GM19467 (cell line): ENCODE results near the gene RNF215.
"Not testable (repeated sequence)": the region's sequence is repeated elsewhere in the genome, so short reads cannot be mapped to it uniquely, and the experiment has no call there.

Source experiments
- ATAC-seq: cut with Tn5 transposase; IDR thresholded peaks from one replicate; pipeline ENCODE4 v1.9.1; 2021; ENCODE audit warnings: mild to moderate bottlenecking, moderate library complexity; ENCODE audit not compliant: unreplicated experiment

RNF215 gene

DNA sequence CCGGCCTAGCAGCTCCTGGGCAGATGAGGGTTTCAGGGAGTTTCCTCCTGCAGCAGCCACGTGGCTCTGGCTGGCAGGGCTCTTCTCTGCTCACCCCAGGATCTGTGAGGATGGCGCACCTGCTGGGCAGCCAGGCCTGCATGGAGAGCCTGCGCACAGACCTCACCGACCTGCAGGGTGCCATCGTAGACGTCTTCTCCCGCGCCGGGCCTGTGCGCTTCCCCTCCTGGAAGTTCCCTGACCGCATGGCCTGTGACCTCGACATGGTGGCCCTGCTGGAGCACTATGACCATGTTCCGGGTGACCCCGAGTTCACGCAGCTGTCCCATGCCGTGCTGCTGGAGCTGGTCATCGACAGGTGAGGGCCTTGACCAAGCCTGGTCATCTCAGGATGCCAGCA, 21.3 kb downstream of the RNF215 start:
- no peak for ATAC-seq

DNA sequence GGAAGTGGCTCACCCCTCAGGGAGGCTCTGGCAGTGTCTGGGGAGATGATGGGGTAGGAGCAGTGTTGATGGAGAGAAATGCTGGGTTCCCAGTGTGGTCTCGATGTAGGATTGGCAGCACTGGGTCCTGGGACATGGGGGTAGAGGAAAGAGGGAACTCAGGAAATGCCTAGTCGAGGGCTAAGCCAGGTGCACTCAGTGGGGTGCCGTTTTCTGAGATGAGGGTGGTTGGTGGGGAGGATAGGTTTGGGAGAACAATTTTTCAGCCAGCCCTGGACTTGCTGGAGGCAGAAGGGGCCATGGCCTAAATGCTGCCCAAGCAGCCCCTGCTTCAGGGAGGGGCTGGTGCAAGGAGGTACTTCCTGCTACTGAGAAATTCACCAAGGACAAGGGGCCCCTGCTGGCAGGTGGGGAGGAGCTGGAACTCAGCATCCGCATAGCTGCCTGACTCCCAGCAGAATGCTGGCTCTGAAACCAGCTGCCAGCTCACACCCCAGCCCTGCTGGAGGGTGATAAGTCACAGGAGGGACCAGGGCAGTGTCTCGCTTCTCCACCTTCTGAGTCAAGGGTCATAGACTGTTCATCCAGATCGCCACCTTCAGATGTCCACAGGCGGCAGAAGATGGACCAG, 24.4 kb downstream of the RNF215 start:
- no peak for ATAC-seq

DNA sequence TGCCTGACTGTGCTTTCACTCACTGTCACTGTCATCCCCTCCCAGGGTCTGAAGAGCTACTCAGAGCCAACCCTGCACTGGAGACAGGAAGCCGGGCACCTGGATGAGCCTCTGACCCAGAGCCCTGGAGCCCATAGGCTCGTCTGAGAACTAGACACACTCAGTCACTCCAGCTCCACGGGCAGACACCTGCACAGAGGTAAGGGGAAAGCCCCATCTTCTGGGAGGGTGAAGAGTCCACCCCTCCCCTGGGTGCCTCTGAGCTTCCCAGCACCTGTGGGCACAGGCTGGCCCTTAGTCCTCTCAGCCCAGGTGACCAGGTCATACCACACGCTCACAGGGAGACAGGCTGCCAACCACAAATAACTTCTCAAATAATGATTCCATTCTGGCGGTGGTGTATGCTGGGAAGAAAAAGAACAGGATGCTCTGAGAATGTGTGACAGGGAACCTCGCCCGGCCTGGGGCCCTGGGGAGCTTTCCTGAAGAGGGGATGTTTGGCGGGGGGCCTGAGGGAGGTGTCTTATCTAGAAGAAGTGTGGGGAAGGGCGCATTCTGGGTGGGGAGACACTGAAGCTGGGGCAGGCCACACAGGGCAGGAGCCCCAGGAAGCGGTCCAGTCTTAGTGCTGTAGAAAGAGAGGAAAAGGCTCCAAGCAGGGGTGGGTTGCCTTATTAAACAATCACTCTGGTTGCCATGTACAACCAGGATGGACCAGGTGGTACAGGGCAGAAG, 25.1 kb downstream of the RNF215 start:
- ATAC-seq: no peak

DNA sequence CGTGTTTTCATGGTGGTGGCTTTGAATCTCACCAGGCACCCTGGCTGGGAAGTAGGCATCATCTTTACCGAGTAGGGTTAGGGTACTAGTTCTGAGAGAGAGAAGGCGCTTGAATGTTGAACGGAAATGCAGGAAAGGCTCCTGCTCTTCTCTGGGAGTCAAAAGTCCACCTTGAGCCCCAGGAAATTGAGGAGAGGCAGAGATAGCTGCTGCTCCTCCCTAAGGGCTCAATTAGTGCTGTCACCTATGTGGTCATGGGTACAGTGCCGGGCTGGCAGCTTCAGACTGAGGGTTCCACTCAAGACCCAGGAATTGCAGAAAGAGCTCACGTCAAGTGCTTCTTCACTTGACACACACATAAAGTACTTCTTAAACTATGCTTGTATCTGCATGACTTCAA, 28.7 kb downstream of the RNF215 start:
- ATAC-seq: no peak

DNA sequence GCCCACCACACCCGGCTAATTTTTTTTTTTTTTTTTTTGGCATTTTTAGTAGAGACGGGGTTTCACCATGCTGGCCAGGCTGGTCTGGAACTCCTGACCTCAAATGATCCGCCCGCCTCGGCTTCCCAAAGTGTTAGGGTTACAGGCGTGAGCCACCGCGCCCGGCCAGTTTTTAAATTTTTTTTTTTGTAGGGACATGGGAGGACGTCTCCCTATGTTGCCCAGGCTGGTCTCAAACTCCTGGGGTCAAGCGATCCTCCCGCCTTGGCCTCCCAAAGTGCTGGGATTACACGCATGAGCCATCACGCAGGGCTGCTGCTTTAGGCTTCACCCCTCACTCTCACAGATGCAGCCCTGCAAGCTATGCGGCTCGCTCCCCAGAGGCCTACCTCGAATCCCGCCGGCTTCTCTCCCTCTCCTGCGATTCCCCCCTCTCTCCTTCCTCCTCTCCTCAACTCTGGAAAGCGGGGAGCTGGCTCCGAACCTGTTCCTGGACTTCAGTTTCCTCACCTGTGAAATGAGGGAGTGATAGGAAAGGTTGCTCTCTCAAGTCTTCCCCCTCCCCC, 29.5 kb downstream of the RNF215 start:
- ATAC-seq: no peak

DNA sequence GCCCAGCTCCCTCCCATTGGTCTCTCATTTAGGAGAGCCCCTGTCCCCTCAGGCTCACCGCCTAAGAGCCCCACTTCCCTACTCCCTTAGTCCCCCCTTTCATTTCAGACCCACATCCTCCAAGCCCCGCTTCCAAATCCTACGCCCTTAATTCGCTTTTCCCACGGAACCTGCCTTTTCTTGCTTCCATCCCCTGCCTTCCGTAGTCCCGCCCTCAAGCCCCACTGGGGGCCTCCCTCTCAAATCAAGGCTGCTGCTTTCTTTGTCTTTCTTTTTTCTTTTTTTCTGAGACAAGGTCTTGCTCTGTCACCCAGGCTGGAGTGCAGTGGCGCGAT, 30.0 kb downstream of the RNF215 start:
- no peak for ATAC-seq

DNA sequence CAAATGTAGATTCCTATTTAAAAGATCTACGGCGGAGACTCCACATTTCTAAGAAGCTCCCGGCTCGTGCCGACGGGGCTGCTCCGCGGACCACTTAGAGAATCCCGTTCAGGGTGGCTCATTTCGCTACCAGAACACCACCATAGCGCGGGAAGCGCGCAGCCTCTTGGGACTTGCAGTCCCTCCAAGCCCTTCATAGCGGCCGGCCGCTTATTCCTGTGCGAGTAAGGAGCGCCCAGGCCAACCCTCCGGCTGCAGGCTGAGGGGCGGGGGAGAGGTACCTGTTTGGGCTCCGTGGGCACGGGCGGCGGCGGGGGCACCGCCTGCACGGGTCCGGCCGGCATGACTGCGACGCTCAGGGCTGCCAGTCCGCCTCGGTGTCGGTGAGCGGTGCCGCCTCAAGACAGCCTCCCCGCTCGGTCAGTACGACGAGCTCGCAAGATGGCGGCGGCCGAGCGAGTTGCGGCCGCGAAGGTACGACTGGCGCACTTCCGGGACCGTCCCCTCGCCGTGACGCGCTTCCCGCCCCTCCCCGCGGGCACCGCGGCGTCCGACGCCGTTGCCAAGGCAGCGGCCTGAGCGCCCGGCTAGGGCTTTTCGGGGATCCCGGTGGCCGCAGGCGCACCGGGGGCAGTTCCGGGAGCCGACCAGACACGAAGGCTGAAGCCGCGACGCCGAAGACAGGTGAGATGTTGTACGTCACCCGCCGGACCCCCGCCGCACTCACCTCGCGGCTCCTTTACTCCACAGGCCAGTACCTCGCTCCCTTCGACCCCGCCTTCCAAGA, 30.6 kb downstream of the RNF215 start, which contains the start of the genes CCDC157 and SF3A1:
Gene CCDC157 (plus strand): TSS at position 559 of the 787 bp plus-strand sequence. CDS start 8,994 bp downstream, outside the sequence.
Gene SF3A1 (minus strand): TSS at position 446 of the 787 bp plus-strand sequence. CDS start 102 bp downstream, at position 344.
- ATAC-seq: peak; percentile 85

DNA sequence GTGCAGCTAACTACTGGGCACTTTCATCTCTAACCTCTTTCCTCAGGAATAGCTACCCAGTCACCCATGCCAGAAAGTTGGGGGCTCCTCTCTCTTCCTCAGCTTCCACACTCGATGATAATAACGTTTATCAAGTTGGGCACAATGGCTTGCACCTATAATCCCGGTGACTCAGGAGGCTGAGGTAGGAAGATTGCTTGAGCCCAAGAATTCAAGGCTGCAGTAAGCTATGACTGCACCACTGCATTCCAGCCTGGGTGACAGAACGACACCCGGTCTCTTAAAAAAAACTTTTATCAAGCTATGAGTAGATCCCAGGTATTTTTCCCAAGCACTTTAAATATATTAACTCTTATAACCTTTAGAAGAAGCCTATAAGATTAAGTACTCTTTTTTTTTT, 32.6 kb downstream of the RNF215 start:
- no peak for ATAC-seq

DNA sequence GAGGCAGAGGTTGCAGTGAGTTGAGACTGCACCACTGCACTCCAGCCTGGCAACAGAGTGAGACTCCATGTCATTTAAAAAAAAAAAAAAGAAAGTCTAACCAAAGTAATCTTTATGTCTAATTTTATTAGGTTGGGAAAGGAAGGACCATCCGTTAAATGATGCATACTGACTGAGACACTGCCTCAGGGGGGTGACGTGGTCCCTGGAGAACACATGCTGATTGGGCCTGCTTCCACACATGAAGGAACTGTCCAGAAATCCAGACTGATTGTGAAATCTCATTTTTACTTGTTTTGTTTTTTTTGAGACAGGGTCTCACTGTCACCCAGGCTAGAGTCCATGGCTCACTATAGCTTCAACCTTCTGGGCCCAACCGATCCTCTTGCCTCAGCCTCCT, 36.0 kb downstream of the RNF215 start:
- ATAC-seq: no peak

DNA sequence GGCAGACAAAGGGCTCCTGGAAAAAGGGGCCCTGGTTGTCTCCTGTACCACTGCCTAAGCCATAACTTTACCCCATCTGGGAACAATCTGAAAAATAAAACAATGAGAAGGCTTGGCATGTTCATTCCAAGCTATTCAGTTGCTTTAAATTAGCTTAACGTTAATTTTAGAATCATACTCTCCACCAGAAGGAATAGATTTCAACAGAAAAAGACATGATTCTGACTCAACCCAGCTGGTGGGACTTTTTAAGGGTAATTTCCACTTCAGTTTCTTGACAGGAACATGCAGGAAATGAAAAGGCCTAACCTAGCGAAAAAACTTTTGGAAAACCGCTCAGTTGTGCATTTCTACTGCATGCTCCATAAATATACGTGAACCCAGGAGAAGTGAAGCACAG, 38.4 kb downstream of the RNF215 start:
- no peak for ATAC-seq

DNA sequence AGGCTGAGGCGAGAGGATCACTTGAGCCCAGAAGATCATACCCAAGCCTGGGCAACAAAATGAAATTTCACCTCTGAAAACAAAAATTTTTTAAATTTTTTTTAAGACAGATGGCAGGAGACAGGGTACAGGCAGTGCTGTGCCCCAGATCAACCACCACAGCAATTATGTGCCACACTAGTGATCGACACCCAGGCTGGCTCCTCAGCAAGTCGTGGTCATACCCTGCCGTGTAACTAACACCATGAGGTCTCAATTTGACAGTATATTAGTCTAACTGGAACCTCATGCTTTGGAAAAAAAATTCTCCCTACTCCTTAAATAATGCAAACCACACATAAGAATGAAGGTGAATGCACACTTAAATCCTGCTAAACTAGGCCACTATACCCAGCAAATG, 38.8 kb downstream of the RNF215 start:
- no peak for ATAC-seq

DNA sequence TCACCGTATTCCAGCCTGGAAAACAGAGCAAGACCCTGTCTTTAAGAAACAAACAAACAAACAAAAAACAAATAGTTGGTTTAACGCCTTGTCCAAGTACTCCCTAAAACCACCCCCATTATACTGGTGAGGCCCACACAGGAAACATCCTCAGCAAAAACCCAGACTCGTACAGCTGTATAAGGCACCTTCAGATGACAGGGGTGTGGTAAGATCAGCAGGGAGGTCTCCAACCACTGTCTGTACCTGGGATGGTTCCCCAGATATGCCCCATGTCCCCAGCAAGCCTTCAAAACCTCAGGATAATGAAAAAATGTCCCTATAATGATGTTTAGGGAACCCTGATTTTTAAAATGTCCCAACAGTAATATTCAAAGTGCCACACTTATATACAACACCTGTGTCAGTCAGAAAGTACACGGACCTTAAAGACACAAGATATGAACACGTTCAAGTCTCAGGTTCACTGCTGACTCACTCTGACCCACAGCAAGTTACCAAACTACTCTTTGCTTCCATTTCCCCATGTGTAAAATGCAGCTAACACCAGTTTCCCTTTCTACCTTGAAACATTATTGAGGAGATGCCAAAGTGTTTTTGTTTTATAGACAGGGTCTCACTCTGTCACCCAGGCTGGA, 39.8 kb downstream of the RNF215 start:
- ATAC-seq: no peak

DNA sequence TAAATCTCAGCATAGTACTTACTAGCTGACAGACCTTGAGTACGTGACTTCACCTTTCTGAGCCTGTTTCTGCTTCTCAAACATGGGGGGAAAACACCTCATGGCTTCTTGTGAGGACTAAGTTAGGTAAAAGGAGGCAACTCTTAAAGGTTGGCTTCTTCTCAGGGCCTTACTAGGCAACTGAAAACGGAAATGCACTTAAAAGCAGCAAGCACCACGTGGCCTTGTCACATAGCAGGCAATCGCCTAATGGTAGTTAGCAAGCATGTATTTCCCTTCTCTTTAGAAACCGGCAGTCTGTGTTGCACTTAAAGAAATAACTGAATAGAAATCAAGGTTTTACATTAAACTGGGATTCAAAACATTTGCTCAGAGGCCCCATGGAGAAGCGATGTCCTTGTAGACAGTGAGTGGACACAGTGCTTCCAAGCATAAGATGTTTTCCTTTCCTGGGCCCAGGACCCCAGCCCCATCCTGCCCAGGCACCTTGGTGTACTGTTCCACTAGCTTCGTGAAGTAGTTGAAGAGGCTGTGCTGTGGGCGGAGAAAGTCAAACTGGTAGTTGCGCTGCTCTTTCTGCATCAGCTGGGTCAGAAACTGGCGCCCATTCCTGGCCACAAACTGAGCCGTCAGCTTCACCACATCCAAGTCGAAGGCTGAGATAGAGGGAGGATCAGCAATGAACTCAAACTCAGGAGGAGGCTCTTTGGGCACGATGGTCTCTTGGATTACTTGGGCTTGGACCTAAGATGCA, 42.6 kb downstream of the RNF215 start:
- ATAC-seq: no peak

DNA sequence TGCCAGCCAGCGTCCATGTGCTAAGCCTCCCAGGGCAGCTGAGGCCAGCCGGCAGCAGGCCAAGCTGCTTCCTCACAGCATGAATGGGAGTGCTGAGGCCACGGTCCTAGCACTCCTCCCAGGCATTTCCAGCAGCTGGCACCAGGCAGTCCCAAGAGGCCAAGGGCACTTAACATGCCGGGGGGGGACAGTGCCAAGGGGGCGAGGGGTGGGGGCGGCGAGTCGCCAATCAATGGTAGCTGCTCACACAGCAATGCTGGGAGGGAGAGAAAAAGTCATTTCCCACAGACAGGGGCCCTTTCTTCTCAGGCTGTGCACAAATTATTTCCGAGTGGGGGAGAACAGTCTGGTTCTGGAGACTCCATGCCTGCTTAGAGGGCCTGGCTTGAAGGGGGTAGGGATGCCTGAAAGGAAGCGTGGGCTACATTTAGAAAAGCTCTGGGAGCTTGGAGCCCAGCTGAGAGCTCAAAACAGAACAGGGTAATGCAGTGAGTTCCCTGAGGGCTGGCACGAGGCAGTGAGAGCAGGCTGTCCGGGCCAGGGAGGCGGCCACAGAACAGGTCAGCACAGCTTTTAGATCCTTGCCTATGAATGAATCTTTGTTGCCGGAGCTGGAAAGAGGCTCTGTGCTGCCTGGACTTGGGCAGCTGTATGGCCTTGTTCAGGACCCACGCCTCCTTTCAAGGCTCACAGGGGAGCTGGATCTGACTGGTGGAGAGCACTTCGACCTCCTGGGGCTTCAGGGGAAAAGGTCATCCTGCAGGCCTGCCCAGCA, 46.1 kb downstream of the RNF215 start:
- ATAC-seq: no peak

DNA sequence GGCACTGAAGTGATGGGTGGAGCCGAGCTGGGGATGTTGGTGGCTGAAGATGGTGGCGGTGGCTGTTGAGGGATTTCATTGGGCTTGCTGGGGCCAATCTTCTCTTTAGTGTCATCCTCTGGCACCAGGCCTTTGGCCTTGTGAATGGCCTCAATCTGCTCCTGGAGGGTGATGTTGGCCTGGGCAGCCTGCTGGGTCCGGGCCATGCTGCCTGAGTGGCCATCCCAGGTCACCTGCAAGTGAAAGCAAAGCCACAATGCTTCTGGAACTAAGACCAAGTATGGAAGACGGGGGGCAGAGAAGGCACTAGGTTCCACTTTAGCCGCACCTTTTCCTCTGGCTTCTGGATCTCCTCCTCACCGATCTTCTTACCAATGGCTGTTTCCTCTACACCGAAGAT, 48.4 kb downstream of the RNF215 start:
- no peak for ATAC-seq

DNA sequence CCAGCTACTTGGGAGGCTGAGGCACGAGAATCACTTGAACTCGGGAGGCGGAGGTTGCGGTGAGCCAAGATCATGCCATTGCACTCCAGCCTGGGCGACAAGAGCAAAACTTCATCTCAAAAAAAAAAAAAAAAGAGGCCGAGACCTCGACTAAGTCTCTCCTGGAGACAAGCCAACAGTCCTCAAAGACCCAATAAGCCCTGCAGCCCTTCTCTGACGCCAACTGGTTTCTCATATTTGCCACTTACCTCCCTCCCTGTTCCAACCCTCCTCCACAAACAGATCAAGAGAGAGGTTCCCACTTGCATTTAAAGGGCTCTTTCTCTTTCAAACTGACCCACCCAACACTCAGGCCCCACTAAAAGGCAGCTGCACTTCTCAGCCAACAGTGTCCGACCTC, 48.9 kb downstream of the RNF215 start:
- ATAC-seq: not testable (repeated sequence)

DNA sequence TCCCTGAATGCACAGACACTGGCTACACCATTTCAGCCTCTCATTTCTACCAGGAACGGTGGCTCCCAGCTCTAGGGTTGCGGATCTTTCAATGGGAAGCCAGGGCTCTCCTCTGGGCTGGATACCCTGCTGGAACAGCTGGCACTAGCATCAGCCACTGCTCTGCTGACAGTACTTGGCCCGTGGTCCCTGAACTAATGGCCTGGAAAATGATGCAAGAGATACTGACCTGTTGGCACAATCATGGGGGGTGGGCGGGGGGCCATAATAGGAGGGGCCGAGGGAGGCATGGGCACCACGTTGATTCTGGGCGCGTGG, 49.8 kb downstream of the RNF215 start:
- no peak for ATAC-seq

DNA sequence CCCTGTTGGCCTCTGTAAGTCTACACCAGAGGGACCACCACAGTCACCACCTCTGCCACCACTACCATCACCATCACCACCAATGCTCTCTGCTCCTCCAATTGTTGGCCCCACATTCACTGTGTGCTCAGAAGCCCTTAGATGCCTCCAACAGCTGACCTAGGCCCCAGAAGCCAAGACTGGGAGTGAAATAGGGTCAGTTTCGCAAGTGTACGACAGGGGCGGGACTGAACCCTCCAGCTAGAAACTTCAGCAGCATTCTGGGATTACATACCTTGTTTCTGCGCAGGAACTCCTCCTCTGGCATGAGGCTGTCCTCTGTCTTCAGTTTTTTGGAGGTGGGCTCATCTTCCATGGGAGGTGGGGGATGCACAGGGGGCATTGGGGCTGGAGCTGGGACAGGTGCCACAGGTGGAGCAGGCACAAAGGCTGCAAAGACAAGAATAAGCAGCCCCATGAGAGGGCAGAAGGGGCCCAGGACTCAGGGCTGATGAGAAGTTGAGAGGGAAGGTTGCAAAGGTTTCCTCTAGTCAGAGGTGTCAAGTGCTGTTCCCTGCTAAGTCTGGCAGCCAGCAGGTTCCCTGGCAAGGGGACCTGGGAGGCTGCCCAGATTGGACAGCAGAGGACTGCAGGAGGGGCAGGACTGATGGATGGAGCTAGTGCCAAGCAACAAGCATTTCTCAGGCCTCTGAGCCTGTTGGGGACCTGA, 50.3 kb downstream of the RNF215 start:
- no peak for ATAC-seq

DNA sequence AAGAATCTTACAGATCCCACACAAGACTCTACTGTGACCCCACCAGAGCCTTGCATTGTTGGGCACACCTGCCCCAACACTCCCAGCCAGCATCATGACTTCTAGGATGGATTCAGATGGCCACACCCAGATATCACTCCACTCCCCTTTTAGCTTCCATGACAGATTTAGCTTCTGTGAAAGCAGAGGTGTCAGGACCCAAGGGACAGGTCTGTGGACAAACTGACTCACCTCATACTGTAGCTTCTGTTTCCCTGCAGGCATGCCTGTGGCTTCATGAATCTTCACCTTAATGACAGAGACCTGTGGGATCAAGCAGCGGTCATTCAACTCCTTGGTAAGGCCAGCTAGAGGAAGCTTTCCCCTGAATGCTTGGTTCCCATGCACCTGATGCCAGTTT, 52.0 kb downstream of the RNF215 start:
- no peak for ATAC-seq
